ENCODE results near the gene ZNF331.
"Not testable (repeated sequence)": the region's sequence is repeated elsewhere in the genome, so short reads cannot be mapped to it uniquely, and the experiment has no call there.

Gene ZNF331

DNA sequence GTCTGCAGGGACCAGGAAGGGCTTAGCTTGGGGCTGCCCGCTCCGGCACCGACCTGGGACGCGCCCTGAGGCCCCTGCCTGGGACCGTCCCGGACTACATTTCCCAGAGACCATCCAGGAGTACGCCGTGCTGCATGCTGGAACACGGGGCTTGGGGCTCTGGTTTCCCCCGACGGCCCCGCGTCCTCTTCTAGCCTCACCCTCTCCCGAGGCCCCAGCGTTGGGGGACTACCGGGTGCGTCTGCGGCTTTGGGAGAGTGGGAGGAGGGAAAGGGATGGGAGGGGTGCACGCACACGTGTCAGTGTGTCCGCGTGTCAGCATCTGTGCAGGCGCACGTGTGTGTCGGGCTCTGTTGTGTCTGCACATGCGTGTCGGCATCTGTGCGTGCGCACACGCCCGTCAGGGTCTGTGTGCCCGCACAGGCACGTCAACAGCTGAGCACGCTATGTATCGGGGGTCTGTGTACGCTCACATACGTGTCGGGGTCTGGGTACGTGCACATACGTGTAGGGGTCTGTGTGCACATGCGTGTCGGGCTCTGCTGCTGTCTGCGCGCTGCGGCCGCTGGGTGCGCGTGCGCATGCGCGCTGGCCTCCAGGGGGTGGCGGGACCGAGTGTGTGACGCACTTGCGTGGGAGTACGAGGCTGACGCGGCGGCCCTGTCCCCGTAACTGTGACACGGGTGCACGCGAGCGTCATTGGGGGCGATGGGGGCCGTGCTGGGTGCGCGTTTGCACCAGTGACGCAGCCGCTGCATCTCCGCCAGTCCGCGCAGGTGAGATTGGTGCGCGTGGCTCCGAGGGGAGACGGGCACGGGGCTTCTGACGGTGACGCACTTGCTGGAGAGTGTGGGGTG lies at the start of gene ZNF331:
ZNF331 (plus strand) TSS at position 625 of the 857 bp plus-strand sequence. CDS start 31,232 bp downstream, outside the sequence.
- peak; percentile 71 to 81 (median 76) for DNase-seq

GRCh38 chr19:53492153-53492552 lies 45.8 kb upstream of the ZNF331 start:
- DNase-seq, result no peak

DNA sequence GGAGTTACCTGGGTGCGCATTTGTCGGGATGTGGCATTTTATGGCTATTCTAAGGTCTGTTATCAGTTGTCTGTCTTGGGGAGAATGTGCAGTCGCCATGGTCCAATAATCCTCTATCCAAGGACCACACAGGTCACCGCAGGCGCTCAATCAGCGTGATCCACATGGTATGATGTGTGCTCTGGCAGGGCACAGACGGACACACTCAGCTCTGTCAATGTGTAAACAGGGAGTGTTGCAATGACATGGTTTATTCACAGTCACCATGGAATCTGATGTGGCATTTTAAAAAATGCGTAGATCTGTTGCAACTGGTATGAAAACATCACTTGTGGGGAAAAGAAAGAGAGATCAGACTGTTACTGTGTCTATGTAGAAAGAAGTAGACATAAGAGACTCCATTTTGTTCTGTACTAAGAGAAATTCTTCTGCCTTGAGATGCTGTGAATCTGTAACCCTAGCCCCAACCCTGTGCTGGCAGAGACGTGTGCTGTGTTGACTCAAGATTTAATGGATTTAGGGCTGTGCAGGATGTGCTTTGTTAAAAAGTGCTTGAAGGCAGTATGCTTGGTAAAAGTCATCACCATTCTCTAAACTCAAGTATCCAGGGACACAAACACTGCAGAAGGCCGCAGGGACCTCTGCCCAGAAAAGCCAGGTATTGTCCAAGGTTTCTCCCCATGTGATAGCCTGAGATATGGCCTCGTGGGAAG lies 40.5 kb upstream of the ZNF331 start:
- DNase-seq, result not testable (repeated sequence)

DNA sequence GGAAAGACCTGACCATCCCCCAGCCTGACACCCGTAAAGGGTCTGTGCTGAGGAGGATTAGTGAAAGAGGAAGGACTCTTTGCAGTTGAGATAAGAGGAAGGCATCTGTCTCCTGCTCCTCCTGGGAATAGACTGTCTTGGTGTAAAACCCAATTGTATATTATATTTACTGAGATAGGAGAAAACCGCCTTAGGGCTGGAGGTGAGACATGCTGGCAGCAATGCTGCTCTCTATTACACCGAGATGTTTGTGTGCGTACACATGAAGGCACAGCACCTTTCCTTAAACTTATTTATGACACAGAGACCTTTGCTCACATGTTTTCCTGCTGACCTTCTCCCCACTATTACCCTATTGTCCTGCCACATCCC lies 39.9 kb upstream of the ZNF331 start:
- not testable (repeated sequence) for DNase-seq

DNA sequence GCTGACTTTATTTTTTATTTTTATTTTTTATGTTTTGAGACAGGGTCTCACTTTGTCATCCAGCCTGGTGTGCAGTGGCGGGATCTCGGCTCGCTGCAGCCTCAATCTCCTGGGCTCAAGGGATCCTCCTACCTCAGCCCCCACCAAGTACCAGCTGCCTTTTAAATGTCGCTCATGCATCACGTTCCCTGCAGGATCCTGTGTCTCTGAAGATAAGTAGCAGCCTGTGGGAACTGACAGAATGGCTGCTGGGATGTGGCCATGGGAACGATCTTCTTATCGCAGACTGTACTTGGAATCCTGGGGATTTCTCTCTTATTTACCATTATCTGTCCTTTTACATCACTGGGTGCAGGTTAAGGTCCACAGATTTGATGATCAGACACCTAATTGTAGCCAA lies 34.8 kb upstream of the ZNF331 start:
- DNase-seq, result not testable (repeated sequence)

GRCh38 chr19:53503671-53504364 lies 34.1 kb upstream of the ZNF331 start:
- DNase-seq, result not testable (repeated sequence)

DNA sequence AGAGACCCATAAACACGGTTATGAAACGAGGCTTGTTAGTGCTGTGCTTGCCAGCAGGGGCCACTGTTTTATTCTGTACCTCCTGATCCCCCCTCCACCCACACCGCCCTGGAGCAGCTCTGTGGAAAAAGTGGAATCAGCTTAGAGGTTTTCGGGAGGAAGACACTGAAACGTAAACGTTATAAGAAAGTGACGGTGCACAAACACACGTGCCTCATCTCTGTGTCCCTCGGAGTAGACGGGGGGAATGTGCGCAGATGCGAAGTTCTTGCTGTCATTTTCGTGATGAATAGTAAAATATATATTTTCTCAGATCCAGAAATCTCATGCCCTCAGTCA lies 33.6 kb upstream of the ZNF331 start:
- DNase-seq, result not testable (repeated sequence)

DNA sequence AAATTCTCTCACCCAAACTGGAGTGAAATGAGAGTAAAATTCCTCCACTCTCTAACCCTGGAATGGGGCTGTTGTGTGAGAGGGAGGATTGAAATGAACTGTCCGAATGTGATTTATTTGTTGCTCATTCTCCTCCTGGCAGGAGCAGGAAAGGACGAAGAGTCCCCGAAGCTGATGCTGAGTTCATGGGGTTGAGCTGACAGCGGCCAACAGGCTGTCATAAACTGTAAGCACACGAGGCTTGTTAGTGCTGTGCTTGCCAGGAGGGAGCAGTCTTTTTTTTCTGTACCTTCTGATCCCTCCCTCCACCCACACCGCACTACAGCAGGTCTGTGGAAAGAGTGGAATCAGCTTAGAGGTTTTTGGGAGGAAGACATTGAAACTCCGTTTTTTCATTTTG lies 33.1 kb upstream of the ZNF331 start:
- no peak for DNase-seq

DNA sequence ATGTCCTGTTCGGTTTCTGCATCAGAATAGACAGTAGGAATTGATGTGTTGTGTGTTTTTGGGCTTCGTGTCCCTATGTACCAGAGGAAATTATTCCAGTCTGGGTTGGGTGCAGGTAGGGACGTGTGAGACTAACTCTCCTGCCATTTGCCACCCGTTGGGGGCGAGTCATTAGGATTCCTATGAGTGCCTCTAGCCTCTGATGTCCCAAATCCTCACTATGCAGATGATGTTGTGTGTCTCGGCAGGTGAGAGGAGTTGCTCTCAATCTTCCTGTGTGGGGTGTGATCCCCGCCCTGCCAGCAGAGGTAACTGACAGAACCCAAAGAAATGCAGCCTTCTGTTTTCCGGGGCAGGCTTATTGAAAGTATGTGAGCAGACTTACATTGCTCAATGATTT lies 31.2 kb upstream of the ZNF331 start:
- no peak for DNase-seq

- DNase-seq, result no peak
Measured at GRCh38 chr19:53507523-53508442, 30.2 kb upstream of the ZNF331 start.

DNA sequence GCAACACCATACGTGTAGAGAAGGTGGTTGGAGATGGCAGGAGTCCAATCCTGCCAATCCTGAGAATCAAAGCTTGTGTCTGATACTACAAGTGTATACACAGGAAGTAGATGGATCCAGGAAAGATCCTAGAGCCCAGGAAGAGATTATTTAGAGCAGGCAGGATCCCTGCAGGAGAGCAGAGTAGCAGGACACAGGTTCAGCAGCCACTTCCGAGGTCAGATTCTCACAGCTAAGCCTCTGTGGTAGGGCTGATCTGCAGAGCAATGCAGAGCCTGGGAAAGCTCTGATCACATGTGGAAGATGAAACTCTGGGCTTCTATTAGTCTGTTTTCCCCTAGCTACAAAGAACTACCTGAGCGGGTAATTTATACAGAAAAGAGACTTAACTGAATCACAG lies 28.5 kb upstream of the ZNF331 start:
- DNase-seq, result no peak

DNA sequence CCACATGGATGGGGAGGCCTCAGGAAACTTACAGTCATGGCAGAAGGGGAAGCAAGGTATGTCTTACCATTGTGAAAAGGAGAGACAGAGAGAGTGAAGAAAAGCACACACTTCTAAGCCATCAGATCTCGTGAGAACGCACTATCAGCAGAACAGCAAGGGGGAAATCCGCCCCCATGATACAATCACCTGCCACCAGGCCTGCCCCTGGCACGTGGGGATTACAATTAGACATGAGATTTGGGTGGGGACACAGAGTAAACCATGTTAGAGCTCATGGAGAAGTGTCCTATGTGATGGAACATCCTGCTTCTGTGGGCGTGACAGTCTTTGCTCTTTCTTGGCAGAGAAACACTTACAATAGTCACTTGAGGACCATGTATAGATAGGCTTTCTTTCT lies 28.1 kb upstream of the ZNF331 start:
- no peak for DNase-seq

GRCh38 chr19:53511357-53511756 lies 26.6 kb upstream of the ZNF331 start:
- DNase-seq, result no peak

GRCh38 chr19:53511933-53512374 lies 26.0 kb upstream of the ZNF331 start:
- DNase-seq, result peak in 3 of 4 experiments; percentile 6 to 16 (median 13)

- DNase-seq, result not testable (repeated sequence)
Measured at GRCh38 chr19:53515047-53515446, 22.9 kb upstream of the ZNF331 start.

- DNase-seq, result no peak
Measured at GRCh38 chr19:53517114-53517741, 20.7 kb upstream of the ZNF331 start.

DNA sequence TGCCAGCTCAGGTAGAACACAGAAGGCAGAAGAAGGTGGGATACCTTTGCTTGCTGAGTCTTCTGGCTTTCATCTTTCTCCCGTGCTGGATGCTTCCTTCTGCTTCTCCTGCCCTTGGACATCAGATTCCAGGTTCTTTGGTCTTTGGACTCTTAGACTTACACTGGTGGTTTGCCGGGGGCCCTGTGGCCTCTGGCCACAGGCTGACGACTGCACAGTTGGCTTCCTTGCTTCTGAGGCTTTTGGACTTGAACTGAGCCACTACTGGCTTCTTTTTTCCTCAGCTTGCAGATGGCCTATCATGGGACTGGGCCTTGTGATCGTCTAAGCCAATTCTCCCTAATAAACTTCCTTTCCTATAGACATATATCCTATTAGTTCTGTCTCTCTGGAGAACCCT lies 19.8 kb upstream of the ZNF331 start:
- no peak for DNase-seq

- DNase-seq, result no peak
Measured at GRCh38 chr19:53518716-53519115, 19.2 kb upstream of the ZNF331 start.

DNA sequence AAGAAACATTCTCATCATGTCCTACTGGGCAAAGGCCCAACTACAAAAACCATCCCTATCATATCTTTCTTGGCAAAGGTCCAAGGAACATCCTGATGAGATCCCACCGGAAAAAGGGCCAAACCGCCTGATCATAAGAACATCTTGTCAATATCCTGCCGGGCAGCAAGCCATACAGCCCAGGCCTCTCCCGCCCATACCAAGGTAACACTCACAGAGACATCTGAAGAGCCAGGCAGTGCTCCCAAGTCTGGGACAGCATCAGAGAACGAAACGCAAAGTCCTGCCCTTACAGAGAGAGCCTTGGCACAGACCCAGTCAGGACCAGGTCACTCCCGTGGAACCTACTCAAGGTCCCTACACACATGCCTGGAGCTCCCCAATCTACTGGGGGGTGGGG lies 18.5 kb upstream of the ZNF331 start:
- DNase-seq, result no peak

GRCh38 chr19:53520163-53520546 lies 17.8 kb upstream of the ZNF331 start:
- DNase-seq, result no peak

DNA sequence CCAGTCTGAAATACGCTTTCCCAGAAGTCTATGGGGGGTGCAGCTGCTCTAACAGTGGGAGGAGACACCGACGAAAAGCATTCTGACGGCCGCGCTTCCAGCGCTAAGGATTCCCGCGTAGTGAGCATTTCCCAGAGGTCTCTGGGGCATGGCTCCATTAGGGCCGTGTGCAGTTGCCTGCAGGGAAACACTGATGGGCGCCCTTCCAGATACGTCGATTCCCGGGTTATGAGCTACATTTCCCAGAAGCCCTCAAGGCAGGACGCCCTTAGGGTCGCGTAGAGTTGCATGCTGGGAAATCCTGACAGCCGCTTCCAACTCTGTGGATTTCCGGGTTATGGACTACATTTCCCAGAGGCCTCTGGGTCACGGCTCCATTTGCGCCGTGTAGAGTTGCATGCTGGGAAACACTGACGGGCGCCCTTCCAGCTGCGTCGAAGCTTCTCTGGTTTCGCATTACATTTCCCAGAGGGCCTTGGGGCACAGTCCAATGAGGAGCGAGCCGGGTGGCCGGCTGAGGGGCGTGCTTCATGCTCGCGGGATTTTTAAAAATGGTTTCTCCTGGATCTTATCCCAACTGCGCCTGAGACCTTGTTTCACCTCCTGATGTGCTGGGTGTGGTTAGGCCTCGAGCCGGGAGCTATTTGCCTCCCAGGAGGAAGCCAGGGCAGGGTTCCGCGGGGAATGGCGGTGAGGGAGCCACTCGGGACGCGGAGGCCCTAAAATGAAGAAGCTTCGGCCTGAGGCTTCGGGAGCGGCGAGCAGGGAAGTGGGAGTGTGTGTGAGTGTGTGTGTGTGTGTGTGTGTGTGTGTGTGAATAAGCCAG lies 17.2 kb upstream of the ZNF331 start:
- peak; percentile 56 to 81 (median 68) for DNase-seq

All from activated CD4-positive, CD25-positive, alpha-beta regulatory T cell (primary cell).